ENCODE data around the gene CDK13. TPM values are rescaled to one million over a fixed set of nuclear protein-coding genes. Genes with fewer than 3 reads are reported as not detected.

Gene CDK13
- total RNA-seq, 1 donor from 2014 or later: 50.3 TPM

- no peak for FAIRE-seq
Measured at GRCh38 chr7:40001649-40002048, 51.6 kb downstream of the CDK13 start.

GRCh38 chr7:40003597-40003996 is 53.5 kb downstream of the CDK13 start:
- Histone ChIP-seq H3K36me3 (ENCODE audit: control insufficient read depth, insufficient read depth, low read length) (peaks cover 2% of the 10 kb centered on the region), H3K27me3 (ENCODE audit: control insufficient read depth, insufficient read depth, low read length) (no peaks in the 10 kb centered on the region), H3K4me3 (ENCODE audit: low read depth, low read length) (no peak overlapping the region)
- no peak for TF ChIP-seq CTCF (IDR thresholded peaks at IDR 0.05; ENCODE audit: insufficient read depth, low read length, severe bottlenecking)
- no peak for DNase-seq (ENCODE audit: low read depth)
- FAIRE-seq: peak; percentile 28

More at GRCh38 chr7:40001649-40002048, 51.6 kb downstream of the CDK13 start:
- H3K27me3 ChIP-seq (ENCODE audit: control insufficient read depth, insufficient read depth, low read length): no peaks in the 10 kb centered on the region
- peaks cover 2% of the 10 kb centered on the region for H3K36me3 ChIP-seq (ENCODE audit: control insufficient read depth, insufficient read depth, low read length)
- no peak for TF ChIP-seq CTCF (IDR thresholded peaks at IDR 0.05; ENCODE audit: insufficient read depth, low read length, severe bottlenecking)
- H3K4me3 ChIP-seq (ENCODE audit: low read depth, low read length): no peak overlapping the region
- DNase-seq (ENCODE audit: low read depth): no peak

DNA sequence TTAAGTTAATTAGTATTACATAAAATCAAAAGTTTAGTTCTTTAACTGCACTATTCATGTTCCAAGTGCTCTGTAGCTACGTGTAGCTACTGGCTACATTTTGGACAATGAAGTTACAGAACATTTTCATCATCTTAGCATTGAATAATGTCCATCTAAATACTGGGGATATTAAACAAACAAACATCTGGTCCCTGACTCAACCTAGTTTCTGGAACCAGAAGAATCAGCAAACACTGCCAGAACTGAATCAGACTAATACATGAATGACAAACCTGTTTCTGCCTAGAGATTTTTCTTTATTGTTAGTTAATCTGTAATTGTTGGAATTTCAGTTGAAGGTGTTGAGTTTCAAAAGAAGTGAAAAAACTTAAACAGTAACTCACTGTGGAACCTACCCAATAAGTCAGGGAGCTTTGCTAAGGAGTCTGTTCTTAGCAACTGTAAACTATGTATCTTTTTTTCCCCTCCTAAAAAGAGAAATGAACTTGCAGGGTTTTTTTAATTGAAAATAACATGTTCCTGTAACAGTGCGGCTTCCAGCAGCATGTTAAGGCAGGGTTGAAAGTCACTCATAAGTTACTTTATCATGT is 58.3 kb downstream of the CDK13 start:
- Histone ChIP-seq H3K36me3 (ENCODE audit: control insufficient read depth, insufficient read depth, low read length) (peaks cover 1% of the 10 kb centered on the region), H3K27me3 (ENCODE audit: control insufficient read depth, insufficient read depth, low read length) (no peaks in the 10 kb centered on the region), H3K4me3 (ENCODE audit: low read depth, low read length) (no peak overlapping the region)
- DNase-seq (ENCODE audit: low read depth) (peak; percentile 87), FAIRE-seq (no peak)
- TF ChIP-seq CTCF (IDR thresholded peaks at IDR 0.05; ENCODE audit: insufficient read depth, low read length, severe bottlenecking): no peak

- no peaks in the 10 kb centered on the region for H3K27me3 ChIP-seq (ENCODE audit: control insufficient read depth, insufficient read depth, low read length)
- no peak overlapping the region for H3K4me3 ChIP-seq (ENCODE audit: low read depth, low read length)
- no peak for TF ChIP-seq CTCF (IDR thresholded peaks at IDR 0.05; ENCODE audit: insufficient read depth, low read length, severe bottlenecking)
- FAIRE-seq (no peak), DNase-seq (ENCODE audit: low read depth) (no peak)
- peaks cover 1% of the 10 kb centered on the region for H3K36me3 ChIP-seq (ENCODE audit: control insufficient read depth, insufficient read depth, low read length)
Measured at GRCh38 chr7:40009301-40009700, 59.2 kb downstream of the CDK13 start.

- FAIRE-seq (no peak), DNase-seq (ENCODE audit: low read depth) (no peak)
- TF ChIP-seq CTCF (IDR thresholded peaks at IDR 0.05; ENCODE audit: insufficient read depth, low read length, severe bottlenecking): no peak
- Histone ChIP-seq H3K27me3 (ENCODE audit: control insufficient read depth, insufficient read depth, low read length) (no peaks in the 10 kb centered on the region), H3K36me3 (ENCODE audit: control insufficient read depth, insufficient read depth, low read length) (peaks cover 2% of the 10 kb centered on the region), H3K4me3 (ENCODE audit: low read depth, low read length) (no peak overlapping the region)
Measured at GRCh38 chr7:40014376-40014775, 64.3 kb downstream of the CDK13 start.

DNA sequence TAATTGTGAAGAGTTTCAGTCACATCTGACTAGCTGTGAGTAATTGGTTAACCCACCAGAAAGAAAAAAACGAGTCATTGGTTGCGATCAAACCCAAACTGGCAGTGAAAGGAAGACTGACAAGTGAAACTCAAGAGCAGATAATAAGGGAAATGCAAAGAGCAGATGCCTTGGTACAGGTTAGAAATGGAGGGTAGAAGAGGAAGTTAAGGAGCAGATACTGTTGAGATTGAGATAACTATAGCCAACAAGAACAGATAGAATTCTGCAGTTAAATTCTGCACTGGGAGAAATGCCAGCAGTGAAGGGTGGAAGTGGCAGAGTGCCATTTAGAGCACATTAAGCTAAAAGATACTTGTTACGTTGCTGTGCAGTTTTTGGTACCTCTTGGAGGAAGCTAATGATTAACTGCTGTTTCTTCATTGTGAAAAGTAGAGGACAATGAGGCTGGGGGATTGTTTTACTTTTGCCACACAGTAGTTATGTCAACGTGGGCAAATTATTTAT is 65.8 kb downstream of the CDK13 start:
- no peak for TF ChIP-seq CTCF (IDR thresholded peaks at IDR 0.05; ENCODE audit: insufficient read depth, low read length, severe bottlenecking)
- no peak overlapping the region for H3K4me3 ChIP-seq (ENCODE audit: low read depth, low read length)
- peaks cover 1% of the 10 kb centered on the region for H3K36me3 ChIP-seq (ENCODE audit: control insufficient read depth, insufficient read depth, low read length)
- DNase-seq (ENCODE audit: low read depth) (peak; percentile 15), FAIRE-seq (no peak)
- no peaks in the 10 kb centered on the region for H3K27me3 ChIP-seq (ENCODE audit: control insufficient read depth, insufficient read depth, low read length)
